Measurements from ENCODE around the gene ISCU.

ISCU gene

GRCh38 chr12:108562348-108563135 is at the start of gene ISCU:
TSS of gene ISCU (plus strand) at chr12:108562596. CDS start at chr12:108562623, 27 bp downstream.
- DNase-seq (ENCODE audit: low spot score) = peak; percentile 100

GRCh38 chr12:108514468-108514972 is 47.9 kb upstream of the ISCU start:
- DNase-seq (ENCODE audit: low spot score) = no peak

- DNase-seq (ENCODE audit: low spot score) = peak; percentile 100
Observed at GRCh38 chr12:108514973-108515814, 47.2 kb upstream of the ISCU start, which contains the start of gene FICD. TSS of gene FICD (plus strand) at chr12:108515277. CDS start at chr12:108516973, 1,696 bp downstream.

- no peak for DNase-seq (ENCODE audit: low spot score)
Observed at GRCh38 chr12:108515916-108516315, 46.5 kb upstream of the ISCU start.

- DNase-seq (ENCODE audit: low spot score) = no peak
Observed at GRCh38 chr12:108516511-108517275, 45.7 kb upstream of the ISCU start.

- DNase-seq (ENCODE audit: low spot score) = peak; percentile 44
Observed at GRCh38 chr12:108517288-108518100, 44.9 kb upstream of the ISCU start.

GRCh38 chr12:108518101-108518715 is 44.2 kb upstream of the ISCU start:
- DNase-seq (ENCODE audit: low spot score) = no peak

- no peak for DNase-seq (ENCODE audit: low spot score)
Observed at GRCh38 chr12:108518716-108519496, 43.5 kb upstream of the ISCU start.

GRCh38 chr12:108519558-108519957 is 42.8 kb upstream of the ISCU start:
- no peak for DNase-seq (ENCODE audit: low spot score)

- no peak for DNase-seq (ENCODE audit: low spot score)
Observed at GRCh38 chr12:108523365-108523764, 39.0 kb upstream of the ISCU start.

GRCh38 chr12:108525681-108526080 is 36.7 kb upstream of the ISCU start:
- no peak for DNase-seq (ENCODE audit: low spot score)

GRCh38 chr12:108526482-108527165 is 35.8 kb upstream of the ISCU start:
- peak; percentile 80 for DNase-seq (ENCODE audit: low spot score)

- peak; percentile 77 for DNase-seq (ENCODE audit: low spot score)
Observed at GRCh38 chr12:108527166-108527496, 35.3 kb upstream of the ISCU start.

- DNase-seq (ENCODE audit: low spot score) = no peak
Observed at GRCh38 chr12:108530161-108530560, 32.2 kb upstream of the ISCU start.

- DNase-seq (ENCODE audit: low spot score) = no peak
Observed at GRCh38 chr12:108531929-108532848, 30.2 kb upstream of the ISCU start.

- DNase-seq (ENCODE audit: low spot score) = no peak
Observed at GRCh38 chr12:108538146-108538545, 24.2 kb upstream of the ISCU start.

- DNase-seq (ENCODE audit: low spot score) = no peak
Observed at GRCh38 chr12:108538616-108539195, 23.7 kb upstream of the ISCU start.

GRCh38 chr12:108542320-108542719 is 20.1 kb upstream of the ISCU start:
- no peak for DNase-seq (ENCODE audit: low spot score)
